GM12801 (cell line): ENCODE data around the gene SLX1A.

Source experiments
- CTCF ChIP-seq: IDR thresholded peaks from one replicate; pipeline ENCODE4 v1.5.1; 2011; ENCODE audit warnings: control low read depth; ENCODE audit not compliant: insufficient read length; ENCODE audit errors: extremely low read depth

SLX1A gene

GRCh38 chr16:30152517-30152916, 41.2 kb upstream of the SLX1A start:
- no peak for TF ChIP-seq CTCF

- no peak for TF ChIP-seq CTCF
Measured at GRCh38 chr16:30155188-30155587, 38.5 kb upstream of the SLX1A start.

GRCh38 chr16:30157214-30157613, 36.5 kb upstream of the SLX1A start:
- no peak for TF ChIP-seq CTCF

- no peak for TF ChIP-seq CTCF
Measured at GRCh38 chr16:30163538-30163937, 30.1 kb upstream of the SLX1A start.

GRCh38 chr16:30166202-30166902, 27.3 kb upstream of the SLX1A start:
- no peak for TF ChIP-seq CTCF

- TF ChIP-seq CTCF, result no peak
Measured at GRCh38 chr16:30173054-30173453, 20.6 kb upstream of the SLX1A start.

GRCh38 chr16:30179195-30179594, 14.5 kb upstream of the SLX1A start:
- no peak for TF ChIP-seq CTCF
